ENCODE data around the gene FASN.

DNA sequence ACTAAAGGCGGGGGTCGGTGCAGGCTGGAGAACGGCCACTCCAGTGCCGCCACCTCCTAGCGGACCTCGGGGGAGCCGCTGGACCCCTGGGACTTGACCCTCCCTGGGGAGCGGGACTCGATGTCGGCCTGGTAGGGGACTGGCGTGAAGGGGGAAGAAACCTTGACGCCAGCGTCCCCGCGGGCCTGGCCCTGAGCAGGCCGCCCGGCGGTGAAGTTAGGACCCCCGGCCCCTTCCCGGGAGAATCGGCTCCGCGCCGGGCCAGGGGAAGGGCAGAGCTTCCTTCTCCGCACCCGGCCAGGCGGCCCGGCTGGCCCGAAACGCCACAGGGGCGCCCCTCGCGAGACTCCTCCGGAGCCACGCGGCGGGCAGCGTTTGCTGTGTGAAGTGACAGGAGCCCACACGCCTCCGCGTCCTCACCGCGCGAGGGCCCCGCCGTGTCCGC lies 32.8 kb downstream of the FASN start:
- no peak for TF ChIP-seq POLR2AphosphoS5 (IDR thresholded peaks at IDR 0.05; ENCODE audit: low read depth, low read length)
- TF ChIP-seq, protein P1, sequence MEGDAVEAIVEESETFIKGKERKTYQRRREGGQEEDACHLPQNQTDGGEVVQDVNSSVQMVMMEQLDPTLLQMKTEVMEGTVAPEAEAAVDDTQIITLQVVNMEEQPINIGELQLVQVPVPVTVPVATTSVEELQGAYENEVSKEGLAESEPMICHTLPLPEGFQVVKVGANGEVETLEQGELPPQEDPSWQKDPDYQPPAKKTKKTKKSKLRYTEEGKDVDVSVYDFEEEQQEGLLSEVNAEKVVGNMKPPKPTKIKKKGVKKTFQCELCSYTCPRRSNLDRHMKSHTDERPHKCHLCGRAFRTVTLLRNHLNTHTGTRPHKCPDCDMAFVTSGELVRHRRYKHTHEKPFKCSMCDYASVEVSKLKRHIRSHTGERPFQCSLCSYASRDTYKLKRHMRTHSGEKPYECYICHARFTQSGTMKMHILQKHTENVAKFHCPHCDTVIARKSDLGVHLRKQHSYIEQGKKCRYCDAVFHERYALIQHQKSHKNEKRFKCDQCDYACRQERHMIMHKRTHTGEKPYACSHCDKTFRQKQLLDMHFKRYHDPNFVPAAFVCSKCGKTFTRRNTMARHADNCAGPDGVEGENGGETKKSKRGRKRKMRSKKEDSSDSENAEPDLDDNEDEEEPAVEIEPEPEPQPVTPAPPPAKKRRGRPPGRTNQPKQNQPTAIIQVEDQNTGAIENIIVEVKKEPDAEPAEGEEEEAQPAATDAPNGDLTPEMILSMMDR (IDR thresholded peaks at IDR 0.05), result no peak
- no peak for TF ChIP-seq REST (IDR thresholded peaks at IDR 0.05; ENCODE audit: insufficient read depth in 1 of 2, low read depth in 2 of 2, low read length in 1 of 2)

Measured in Panc1 (cell line).